Calu3 (cell line): ENCODE measurements around the gene SIGLEC1. TPM values are rescaled to one million over a fixed set of nuclear protein-coding genes. Genes with fewer than 3 reads are reported as not detected.

Experiments used
- BruUV-seq: library from RNA; stranded (reverse); fragments of 400-500 nt; replicated peaks from 2 replicates; lab custom pipeline; 2021; lab: Mats Ljungman, UMichigan
- CTCF ChIA-PET: fragments of 300-600 bp; sonication (Branson Sonifier 250); formaldehyde crosslinking; loops from one replicate; lab custom pipeline; 2022; ENCODE audit warnings: antibody characterized with exemption; lab: Charles Lee
- DNase-seq: peaks from one replicate; pipeline ENCODE4 v3.0.0; 2022
- H3K27ac Mint-ChIP-seq: one replicate; pipeline ENCODE4 v1.8.0; 2022; ENCODE audit warnings: mixed read lengths; ENCODE audit not compliant: unreplicated experiment
- H3K27me3 Mint-ChIP-seq: one replicate; pipeline ENCODE4 v1.8.0; 2022; ENCODE audit warnings: mixed read lengths; ENCODE audit not compliant: unreplicated experiment
- H3K36me3 Mint-ChIP-seq: one replicate; pipeline ENCODE4 v1.8.0; 2022; ENCODE audit warnings: mild to moderate bottlenecking, moderate library complexity, mixed read lengths; ENCODE audit not compliant: insufficient read depth, unreplicated experiment
- H3K4me1 Mint-ChIP-seq: one replicate; pipeline ENCODE4 v1.8.0; 2022; ENCODE audit warnings: mild to moderate bottlenecking, low read depth, mixed read lengths; ENCODE audit not compliant: unreplicated experiment
- H3K4me3 Mint-ChIP-seq: one replicate; pipeline ENCODE4 v1.8.0; 2022; ENCODE audit warnings: mild to moderate bottlenecking, low read depth, moderate library complexity, mixed read lengths; ENCODE audit not compliant: unreplicated experiment
- H3K9me3 Mint-ChIP-seq: one replicate; pipeline ENCODE4 v1.8.0; 2022; ENCODE audit warnings: low read depth, mixed read lengths; ENCODE audit not compliant: unreplicated experiment
- intact Hi-C: fragments of 100-400 bp; cut with micrococcal nuclease; formaldehyde crosslinking; loops from one replicate; pipeline ENCODE4 v1.10.0; 2022; ENCODE audit not compliant: unreplicated experiment
- total RNA-seq: library from RNA; stranded (reverse); gene quantifications from 2 replicates; pipeline ENCODE4 v1.2.3, GENCODE V29; 2022
- TF ChIP-seq, protein P1 (sequence below): fragments of 200-600 bp; IDR thresholded peaks from one replicate; pipeline ENCODE4 v1.8.0; 2022; ENCODE audit warnings: antibody characterized with exemption; ENCODE audit not compliant: unreplicated experiment

SIGLEC1 gene
- total RNA-seq, 1 experiment from 2014 or later = not detected

DNA sequence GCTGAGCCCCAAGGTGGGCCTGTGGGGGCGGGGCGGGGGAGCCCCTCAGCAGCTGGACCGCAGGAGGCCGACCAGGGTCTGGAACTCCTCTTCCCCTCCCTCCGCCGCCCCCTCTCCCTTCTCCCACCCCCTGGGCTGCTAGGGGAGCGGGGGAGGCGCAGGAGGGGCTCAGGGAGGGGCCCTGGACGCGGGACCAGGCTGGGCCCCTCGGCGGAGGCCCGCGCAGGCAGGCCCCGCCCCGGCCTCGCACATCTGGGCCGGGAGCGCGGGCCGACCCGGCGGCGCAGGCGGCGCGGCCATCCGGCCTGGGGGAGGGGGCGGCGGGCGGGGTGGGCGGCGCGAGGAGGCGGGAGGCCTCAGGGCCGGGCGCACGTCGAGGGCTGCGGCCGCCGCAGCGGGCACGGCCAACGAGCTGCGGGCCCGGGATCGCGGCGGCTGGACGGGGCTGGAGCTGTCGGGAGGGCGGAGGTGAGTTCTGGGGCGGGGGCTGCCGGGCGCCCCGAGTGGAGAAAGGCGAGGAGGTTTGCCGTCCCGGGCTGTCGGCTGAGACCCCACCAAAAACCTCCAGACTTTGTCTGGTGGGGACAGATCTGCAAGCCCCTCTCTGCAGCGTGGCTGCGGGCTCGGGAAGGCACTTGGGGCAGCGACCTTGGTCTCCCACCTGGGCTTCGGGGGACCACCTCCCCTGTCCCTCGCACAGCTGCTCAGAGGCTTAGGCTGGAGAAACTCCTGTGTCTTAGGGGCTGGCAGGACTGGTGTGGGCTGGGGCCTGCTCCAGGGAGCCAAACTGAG, 20.1 kb upstream of the SIGLEC1 start, which contains the start of gene HSPA12B:
HSPA12B (plus strand) TSS at position 359 of the 792 bp plus-strand sequence. CDS start 5,990 bp downstream, outside the sequence.
- no peak within 1 kb of the TSS for H3K27ac Mint-ChIP-seq
- no peak for DNase-seq
- TF ChIP-seq, protein P1, sequence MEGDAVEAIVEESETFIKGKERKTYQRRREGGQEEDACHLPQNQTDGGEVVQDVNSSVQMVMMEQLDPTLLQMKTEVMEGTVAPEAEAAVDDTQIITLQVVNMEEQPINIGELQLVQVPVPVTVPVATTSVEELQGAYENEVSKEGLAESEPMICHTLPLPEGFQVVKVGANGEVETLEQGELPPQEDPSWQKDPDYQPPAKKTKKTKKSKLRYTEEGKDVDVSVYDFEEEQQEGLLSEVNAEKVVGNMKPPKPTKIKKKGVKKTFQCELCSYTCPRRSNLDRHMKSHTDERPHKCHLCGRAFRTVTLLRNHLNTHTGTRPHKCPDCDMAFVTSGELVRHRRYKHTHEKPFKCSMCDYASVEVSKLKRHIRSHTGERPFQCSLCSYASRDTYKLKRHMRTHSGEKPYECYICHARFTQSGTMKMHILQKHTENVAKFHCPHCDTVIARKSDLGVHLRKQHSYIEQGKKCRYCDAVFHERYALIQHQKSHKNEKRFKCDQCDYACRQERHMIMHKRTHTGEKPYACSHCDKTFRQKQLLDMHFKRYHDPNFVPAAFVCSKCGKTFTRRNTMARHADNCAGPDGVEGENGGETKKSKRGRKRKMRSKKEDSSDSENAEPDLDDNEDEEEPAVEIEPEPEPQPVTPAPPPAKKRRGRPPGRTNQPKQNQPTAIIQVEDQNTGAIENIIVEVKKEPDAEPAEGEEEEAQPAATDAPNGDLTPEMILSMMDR = no peak
- H3K36me3 Mint-ChIP-seq = no peaks in the 10 kb centered on the region
- CTCF ChIA-PET = no interaction called here
- no peaks in the 10 kb centered on the region for H3K4me1 Mint-ChIP-seq
- intact Hi-C loops = no loop called here
- peaks cover 64% of the 10 kb centered on the region for H3K27me3 Mint-ChIP-seq
- no TSS peak for BruUV-seq
- H3K4me3 Mint-ChIP-seq = no peak within 1 kb of the TSS
- no peaks in the 10 kb centered on the region for H3K9me3 Mint-ChIP-seq

DNA sequence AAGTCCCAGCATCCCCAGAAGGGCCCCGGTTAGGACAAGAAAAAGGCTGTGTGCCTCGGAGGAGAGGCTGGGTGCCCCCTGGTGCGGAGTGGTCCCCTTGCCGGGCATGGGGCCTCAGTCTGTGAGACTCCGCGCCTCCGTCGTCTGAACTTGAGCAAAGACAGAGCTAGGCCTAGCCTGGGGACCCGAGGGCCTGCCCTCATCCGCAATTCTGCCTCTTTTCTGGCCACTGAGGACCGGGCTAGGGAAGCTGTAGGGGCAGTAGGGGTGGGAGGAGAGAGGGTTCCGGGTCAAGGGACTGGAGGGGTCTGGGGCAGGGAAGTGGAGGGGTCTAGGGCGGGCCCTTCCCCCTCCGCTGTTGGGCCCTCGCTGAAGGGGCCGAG, 19.5 kb upstream of the SIGLEC1 start:
- no peak for DNase-seq
- Mint-ChIP-seq H3K9me3 (no peaks in the 10 kb centered on the region), H3K4me3 (no peak overlapping the region), H3K36me3 (no peaks in the 10 kb centered on the region), H3K27ac (no peak overlapping the region), H3K4me1 (no peaks in the 10 kb centered on the region), H3K27me3 (peaks cover 64% of the 10 kb centered on the region)
- BruUV-seq = no TSS peak
- CTCF ChIA-PET = no interaction called here
- intact Hi-C loops = no loop called here
- TF ChIP-seq, protein P1 = no peak

DNA sequence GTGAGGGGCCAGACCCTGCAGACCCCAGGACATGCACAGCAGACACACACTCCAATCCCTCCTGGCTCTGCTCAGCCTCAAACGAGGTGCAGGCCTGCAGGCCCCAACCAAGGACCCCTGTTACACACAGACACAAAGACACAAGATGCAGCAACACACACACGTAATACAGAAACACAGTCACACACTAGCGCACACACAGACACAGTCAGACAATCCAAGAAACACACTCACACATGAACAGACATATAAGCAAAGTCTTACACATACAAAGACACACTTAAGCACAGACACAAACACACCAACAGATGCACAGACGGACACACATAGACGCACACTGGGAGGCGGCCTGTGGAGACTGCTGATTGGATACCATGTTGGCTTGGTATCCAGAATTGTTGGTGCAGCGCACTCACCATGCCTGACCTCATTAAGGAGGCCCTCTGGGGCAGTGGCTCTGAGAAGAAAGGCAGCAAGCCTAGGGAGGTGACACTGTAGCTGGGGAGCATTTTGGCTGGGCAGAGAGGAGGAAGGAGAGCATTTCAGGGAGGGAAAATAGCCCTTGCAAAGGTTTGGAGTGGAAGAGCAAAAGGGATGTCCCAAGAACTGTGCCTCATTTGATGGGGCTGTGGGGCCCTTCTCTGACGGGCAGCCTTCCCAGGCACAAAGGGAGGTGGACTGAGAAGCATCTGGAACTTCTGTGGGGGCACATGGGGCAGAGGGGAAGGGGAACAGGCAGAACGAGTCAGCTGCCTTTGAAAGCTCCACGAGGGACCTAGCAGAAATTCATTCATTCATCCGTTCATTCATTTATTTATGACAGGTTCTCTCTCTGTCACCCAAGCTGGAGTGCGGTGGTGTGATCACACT, 18.6 kb upstream of the SIGLEC1 start:
- H3K36me3 Mint-ChIP-seq = no peaks in the 10 kb centered on the region
- TF ChIP-seq, protein P1 = no peak
- intact Hi-C loops = no loop called here
- no peak for DNase-seq
- no peak overlapping the region for H3K27ac Mint-ChIP-seq
- no peaks in the 10 kb centered on the region for H3K9me3 Mint-ChIP-seq
- no peak overlapping the region for H3K4me3 Mint-ChIP-seq
- peaks cover 66% of the 10 kb centered on the region for H3K27me3 Mint-ChIP-seq
- BruUV-seq = no TSS peak
- CTCF ChIA-PET = interaction anchor here (0.8 kb wide), 1 partner anchor 13 kb away, joined by 3 read pairs; no protein-coding TSS in a partner anchor
- no peaks in the 10 kb centered on the region for H3K4me1 Mint-ChIP-seq

DNA sequence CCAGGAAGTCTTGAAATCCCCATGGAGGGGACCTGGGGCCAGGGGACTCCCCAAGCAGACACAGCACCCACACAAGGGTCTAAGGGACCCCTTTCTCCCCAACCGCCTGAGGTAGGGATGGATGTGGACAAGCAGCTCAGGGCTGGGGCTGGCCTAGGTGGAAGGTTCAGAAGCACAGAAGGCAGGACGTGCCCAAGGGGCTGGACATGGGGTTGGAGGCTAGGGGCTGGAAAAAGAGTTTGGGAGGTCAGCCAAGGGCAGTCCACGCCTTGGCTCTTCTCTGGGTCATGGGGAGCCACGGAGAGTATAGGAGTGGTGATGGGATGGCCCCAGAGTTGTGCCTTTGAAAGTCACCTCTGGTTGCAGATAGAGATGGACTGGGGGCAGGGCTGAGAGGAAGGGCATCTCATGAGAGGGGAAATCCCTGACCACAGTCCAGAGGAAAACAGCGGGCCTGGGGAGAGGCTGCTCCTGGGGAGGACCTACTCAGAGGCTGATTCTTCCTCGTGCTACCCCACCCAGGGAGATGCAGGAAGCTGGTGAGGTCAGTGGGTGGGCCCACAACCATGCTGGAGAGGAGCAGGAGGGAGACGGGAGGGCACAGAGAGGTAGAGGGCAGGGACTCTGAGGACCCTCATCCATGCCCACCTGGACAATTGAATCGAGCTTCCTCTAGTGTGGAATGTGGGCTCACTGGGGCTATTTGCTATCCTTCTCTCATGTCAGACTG, 17.6 kb upstream of the SIGLEC1 start:
- BruUV-seq = no TSS peak
- H3K27me3 Mint-ChIP-seq = peaks cover 66% of the 10 kb centered on the region
- TF ChIP-seq, protein P1 = no peak

More for the DNA sequence above, 17.6 kb upstream of the SIGLEC1 start:
- Mint-ChIP-seq H3K4me3 (no peak overlapping the region), H3K9me3 (no peaks in the 10 kb centered on the region), H3K27ac (no peak overlapping the region), H3K4me1 (no peaks in the 10 kb centered on the region), H3K36me3 (no peaks in the 10 kb centered on the region)
- no peak for DNase-seq
- intact Hi-C loops = no loop called here
- CTCF ChIA-PET = interaction anchor here (0.8 kb wide), 1 partner anchor 12 kb away, joined by 3 read pairs; no protein-coding TSS in a partner anchor
